Keratinocyte (primary cell): ENCODE data around the gene RBPJ. TPM values are rescaled to one million over a fixed set of nuclear protein-coding genes. Genes with fewer than 3 reads are reported as not detected.

Source experiments
- DNase-seq: peaks from one replicate; pipeline ENCODE4 v3.0.0-alpha.2; 2011; ENCODE audit warnings: low read depth, missing footprints, low spot score
- FAIRE-seq: peaks from 2 replicates; lab custom pipeline; 2011; peaks lifted over from hg19 to GRCh38; lab: Jason Lieb, UNC
- H2AFZ ChIP-seq: 2 replicates; pipeline ENCODE4 v1.6.0; 2012; ENCODE audit warnings: low read length, control low read depth, inconsistent platforms; ENCODE audit not compliant: control insufficient read depth
- H3K27ac ChIP-seq: 2 replicates; pipeline ENCODE4 v1.5.1; 2011; ENCODE audit warnings: low read length; ENCODE audit not compliant: control insufficient read depth, insufficient read depth
- H3K27me3 ChIP-seq: 3 replicates; pipeline ENCODE4 v1.6.0; 2011; ENCODE audit warnings: low read length; ENCODE audit not compliant: control insufficient read depth, insufficient read depth; ENCODE audit errors: extremely low read depth
- H3K36me3 ChIP-seq, 2 experiments: 2 replicates in 1 of 2; 3 replicates in 1 of 2; pipeline ENCODE4 v1.5.1; 2011; ENCODE audit warnings: low read length in 2 of 2, mild to moderate bottlenecking in 1 of 2; ENCODE audit not compliant: control insufficient read depth in 2 of 2, insufficient read depth in 2 of 2; ENCODE audit errors: extremely low read depth in 1 of 2
- H3K4me1 ChIP-seq: 3 replicates; pipeline ENCODE4 v1.5.1; 2011; ENCODE audit warnings: low read length; ENCODE audit not compliant: control insufficient read depth, insufficient read depth; ENCODE audit errors: extremely low read depth
- H3K4me2 ChIP-seq: 3 replicates; pipeline ENCODE4 v1.6.0; 2011; ENCODE audit warnings: low read depth, low read length; ENCODE audit not compliant: control insufficient read depth, insufficient read depth; ENCODE audit errors: extremely low read depth
- H3K4me3 ChIP-seq, 3 experiments: fragments of 200-600 bp in 1 of 3; sonication (generic) in 1 of 3; 2 replicates in 2 of 3; 3 replicates in 1 of 3; pipeline ENCODE4 v1.5.1; 2011 to 2016; ENCODE audit warnings: low read length in 3 of 3, mild to moderate bottlenecking in 3 of 3, control low read depth in 2 of 3, inconsistent platforms in 1 of 3, low read depth in 1 of 3, mixed read lengths in 1 of 3, mixed run types in 1 of 3, moderate library complexity in 1 of 3; ENCODE audit not compliant: control insufficient read depth in 2 of 3, insufficient read depth in 2 of 3; ENCODE audit errors: extremely low read depth in 1 of 3
- H3K79me2 ChIP-seq: 2 replicates; pipeline ENCODE4 v1.6.0; 2012; ENCODE audit warnings: low read length; ENCODE audit not compliant: control insufficient read depth, insufficient read depth
- H3K9ac ChIP-seq: 3 replicates; pipeline ENCODE4 v1.6.0; 2011; ENCODE audit warnings: low read length; ENCODE audit not compliant: control insufficient read depth, insufficient read depth; ENCODE audit errors: extremely low read depth
- H3K9me1 ChIP-seq: 3 replicates; pipeline ENCODE4 v1.6.0; 2011; ENCODE audit warnings: low read length; ENCODE audit not compliant: control insufficient read depth, insufficient read depth; ENCODE audit errors: extremely low read depth
- H3K9me3 ChIP-seq: 2 replicates; pipeline ENCODE4 v1.5.1; 2012; ENCODE audit warnings: low read depth, low read length; ENCODE audit not compliant: control insufficient read depth
- H4K20me1 ChIP-seq: 3 replicates; pipeline ENCODE4 v1.6.0; 2011; ENCODE audit warnings: low read length; ENCODE audit not compliant: control insufficient read depth, insufficient read depth; ENCODE audit errors: extremely low read depth
- EZH2 ChIP-seq: IDR thresholded peaks from one replicate; pipeline ENCODE4 v1.6.1; 2012; ENCODE audit warnings: inconsistent platforms, mild to moderate bottlenecking, low read length, moderate library complexity
- dilution Hi-C: fragments of 300-500 bp; cut with MboI; formaldehyde crosslinking; loops from one replicate; pipeline ENCODE4 v1.7.0; 2020; ENCODE audit warnings: low sequenced_read_pairs; ENCODE audit not compliant: extremely low pct_ligation_motif_present
- polyA plus RNA-seq, 5 experiments: library from polyadenylated mRNA; depleted of rRNA in 3 of 5; stranded (reverse) in 3 of 5; stranded (forward) in 1 of 5; unstranded in 1 of 5; fragments of >200 nt; gene quantifications; 1 replicate in 1 of 5; 2 replicates in 3 of 5; 3 replicates in 1 of 5; pipeline versions ENCODE4 v1.2.1 to v1.2.3, GENCODE V29; 2011 to 2012; ENCODE audit warnings: missing spikeins in 2 of 5, low read depth in 1 of 5, low replicate concordance in 1 of 5
- TF ChIP-seq, protein P1 (sequence below), 3 experiments: IDR thresholded peaks in 1 of 3; conservative IDR thresholded peaks in 1 of 3; optimal IDR thresholded peaks in 1 of 3; 2 replicates in 2 of 3; 3 replicates in 1 of 3; pipeline versions ENCODE3 to v1.5.1; 2011; ENCODE audit warnings: low read length in 3 of 3, mild to moderate bottlenecking in 3 of 3, moderate library complexity in 2 of 3, control low read depth in 1 of 3, inconsistent platforms in 1 of 3; ENCODE audit not compliant: insufficient read depth in 2 of 3; ENCODE audit errors: extremely low read depth in 1 of 3

RBPJ gene
- polyA plus RNA-seq, 1 donor (not counting 4 experiments of a cell fraction or from before 2014, with no cell fraction given), result 38.0 TPM

DNA sequence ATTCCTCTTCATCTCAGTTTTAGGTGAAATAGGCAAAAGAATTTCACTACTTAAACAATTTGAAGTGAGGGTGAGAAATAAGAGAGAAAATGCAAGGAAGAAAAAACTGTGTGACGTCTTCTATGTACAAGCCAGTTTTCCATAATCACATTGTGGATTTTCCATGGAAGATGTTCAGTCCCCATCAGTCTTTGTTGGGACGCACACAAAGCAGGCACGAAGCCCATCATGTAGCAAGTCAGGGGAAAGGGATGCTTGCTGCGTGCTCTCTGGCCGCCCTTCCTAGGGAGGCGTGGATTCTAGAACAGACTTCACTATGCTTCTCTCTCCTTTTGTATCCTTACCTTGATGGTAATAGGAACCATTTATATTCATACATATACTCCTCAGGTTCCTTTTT, 54.7 kb downstream of the RBPJ start:
- FAIRE-seq, result no peak
- TF ChIP-seq EZH2, result no peak
- TF ChIP-seq, protein P1, sequence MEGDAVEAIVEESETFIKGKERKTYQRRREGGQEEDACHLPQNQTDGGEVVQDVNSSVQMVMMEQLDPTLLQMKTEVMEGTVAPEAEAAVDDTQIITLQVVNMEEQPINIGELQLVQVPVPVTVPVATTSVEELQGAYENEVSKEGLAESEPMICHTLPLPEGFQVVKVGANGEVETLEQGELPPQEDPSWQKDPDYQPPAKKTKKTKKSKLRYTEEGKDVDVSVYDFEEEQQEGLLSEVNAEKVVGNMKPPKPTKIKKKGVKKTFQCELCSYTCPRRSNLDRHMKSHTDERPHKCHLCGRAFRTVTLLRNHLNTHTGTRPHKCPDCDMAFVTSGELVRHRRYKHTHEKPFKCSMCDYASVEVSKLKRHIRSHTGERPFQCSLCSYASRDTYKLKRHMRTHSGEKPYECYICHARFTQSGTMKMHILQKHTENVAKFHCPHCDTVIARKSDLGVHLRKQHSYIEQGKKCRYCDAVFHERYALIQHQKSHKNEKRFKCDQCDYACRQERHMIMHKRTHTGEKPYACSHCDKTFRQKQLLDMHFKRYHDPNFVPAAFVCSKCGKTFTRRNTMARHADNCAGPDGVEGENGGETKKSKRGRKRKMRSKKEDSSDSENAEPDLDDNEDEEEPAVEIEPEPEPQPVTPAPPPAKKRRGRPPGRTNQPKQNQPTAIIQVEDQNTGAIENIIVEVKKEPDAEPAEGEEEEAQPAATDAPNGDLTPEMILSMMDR (optimal IDR thresholded peaks at IDR 0.05 in 1 of 3, IDR thresholded peaks at IDR 0.05 in 1 of 3, conservative IDR thresholded peaks at IDR 0.05 in 1 of 3; ENCODE audit: extremely low read depth in 1 of 3, insufficient read depth in 2 of 3, low read length in 3 of 3), result no peak
- no peak for DNase-seq
- H3K4me1 ChIP-seq, result peaks cover 10% of the 10 kb centered on the region
- peaks cover 3% of the 10 kb centered on the region for H3K9me1 ChIP-seq
- H3K27ac ChIP-seq, result no peak overlapping the region
- H3K36me3 ChIP-seq, result no peaks in the 10 kb centered on the region
- no peak overlapping the region for H3K9ac ChIP-seq
- H3K79me2 ChIP-seq, result peaks cover 25% of the 10 kb centered on the region
- H3K4me3 ChIP-seq, result no peak overlapping the region
- no peaks in the 10 kb centered on the region for H3K27me3 ChIP-seq
- H4K20me1 ChIP-seq, result peaks cover 11% of the 10 kb centered on the region
- no peak overlapping the region for H2AFZ ChIP-seq
- no peaks in the 10 kb centered on the region for H3K9me3 ChIP-seq
- dilution Hi-C loops, result no loop called here
- H3K4me2 ChIP-seq, result no peak overlapping the region

DNA sequence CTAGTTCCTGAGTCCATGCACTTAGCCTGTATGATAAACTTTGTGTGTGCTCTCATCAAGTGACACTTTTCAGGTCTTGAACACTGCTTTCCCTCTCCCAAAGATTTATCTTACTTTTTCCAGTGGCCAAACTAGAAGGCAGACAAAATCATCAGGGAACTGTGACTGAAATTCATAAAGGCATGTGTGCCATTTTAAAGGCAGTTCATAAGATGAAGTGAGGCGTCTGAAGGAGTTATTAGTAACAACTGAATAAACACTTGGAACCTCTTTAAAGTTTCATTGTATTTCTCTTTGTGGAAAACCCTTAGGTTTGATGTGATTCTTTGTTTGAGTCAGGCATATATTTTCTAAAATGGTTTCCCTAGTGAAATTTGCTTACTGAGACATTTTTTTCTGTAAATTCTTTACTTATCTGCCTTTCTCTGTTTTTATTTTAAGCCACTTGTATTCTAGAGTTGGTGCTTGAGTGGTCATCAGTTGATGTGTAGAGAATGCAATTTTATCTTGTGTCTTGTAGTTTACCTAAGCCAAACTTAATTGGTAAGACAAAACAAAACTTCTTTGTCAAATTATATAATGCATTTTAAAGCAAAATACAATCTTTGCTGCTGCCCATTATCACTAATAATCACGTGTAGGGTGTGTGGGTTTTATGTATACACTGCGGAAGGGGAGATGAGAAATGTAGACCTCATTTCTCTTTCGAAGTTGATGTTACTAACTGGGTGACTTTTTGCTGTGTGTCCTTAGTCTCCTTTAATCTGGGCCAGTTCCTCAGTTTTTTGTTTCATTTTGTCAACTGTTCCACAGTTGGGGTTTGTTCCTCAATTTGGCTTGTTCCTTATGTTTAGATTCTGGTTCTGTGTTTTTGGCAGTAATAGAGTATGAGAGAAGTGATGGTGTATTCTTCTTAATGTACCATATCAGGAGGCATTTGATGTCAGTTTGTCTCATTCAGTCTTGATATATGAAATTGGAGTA, 56.8 kb downstream of the RBPJ start:
- peaks cover 27% of the 10 kb centered on the region for H3K79me2 ChIP-seq
- no peak overlapping the region for H3K4me3 ChIP-seq
- dilution Hi-C loops, result no loop called here
- peaks cover 9% of the 10 kb centered on the region for H4K20me1 ChIP-seq
- H3K27me3 ChIP-seq, result no peaks in the 10 kb centered on the region
- FAIRE-seq, result no peak
- TF ChIP-seq EZH2, result no peak
- TF ChIP-seq, protein P1 (optimal IDR thresholded peaks at IDR 0.05 in 1 of 3, IDR thresholded peaks at IDR 0.05 in 1 of 3, conservative IDR thresholded peaks at IDR 0.05 in 1 of 3; ENCODE audit: extremely low read depth in 1 of 3, insufficient read depth in 2 of 3, low read length in 3 of 3), result no peak
- peaks cover 1% of the 10 kb centered on the region for H3K9me1 ChIP-seq
- H3K9me3 ChIP-seq, result no peaks in the 10 kb centered on the region
- no peak overlapping the region for H3K4me2 ChIP-seq
- H3K9ac ChIP-seq, result no peak overlapping the region
- H3K27ac ChIP-seq, result no peak overlapping the region
- no peaks in the 10 kb centered on the region for H3K36me3 ChIP-seq
- peaks cover 7% of the 10 kb centered on the region for H3K4me1 ChIP-seq
- DNase-seq, result no peak
- no peak overlapping the region for H2AFZ ChIP-seq
